ENCODE results near the gene WASL. TPM values are rescaled to one million over a fixed set of nuclear protein-coding genes. Genes with fewer than 3 reads are reported as not detected.
A peak's percentile ranks its signal among the peaks of the same experiment; 100 is the strongest.

Gene WASL
- total and polyA plus RNA-seq, 2 of the 13 experiments (the other 11 are each of a cell fraction or from before 2014, with no cell fraction given) = 7.9 to 12.8 TPM

DNA sequence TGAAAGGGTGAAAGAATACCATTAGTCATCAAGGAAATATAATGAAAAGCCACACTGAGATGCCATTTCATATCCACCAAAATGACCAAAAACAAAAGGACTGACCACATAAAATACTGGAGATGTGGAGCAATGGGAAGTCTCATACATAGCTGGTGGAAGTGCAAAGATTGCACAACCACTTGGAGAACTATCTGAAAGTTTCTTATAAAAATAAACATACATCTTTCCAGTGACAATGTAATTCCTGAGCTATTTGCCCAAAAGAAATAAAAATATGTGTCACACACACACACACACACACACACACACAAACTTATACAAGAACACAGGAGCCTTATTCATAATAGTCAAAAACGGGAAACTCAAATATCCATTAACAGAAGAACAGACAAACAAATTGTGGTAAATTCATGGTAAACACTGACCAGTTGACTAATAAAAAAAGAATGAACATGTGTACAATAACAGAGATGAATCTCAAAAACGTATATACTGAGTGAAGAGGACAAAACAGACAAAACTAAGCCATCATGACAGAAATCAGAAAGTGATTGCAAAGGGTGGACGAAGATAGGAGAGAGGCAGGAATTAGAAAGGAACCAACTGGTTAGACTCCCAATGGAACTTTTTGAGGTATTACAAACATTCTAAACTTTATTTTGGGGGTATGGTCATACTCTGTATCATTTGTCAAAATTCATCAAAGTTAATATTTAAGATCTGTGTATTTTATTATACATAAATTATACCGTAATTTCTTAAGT, 21.5 kb downstream of the WASL start (continued):
- TF ChIP-seq, protein P1, sequence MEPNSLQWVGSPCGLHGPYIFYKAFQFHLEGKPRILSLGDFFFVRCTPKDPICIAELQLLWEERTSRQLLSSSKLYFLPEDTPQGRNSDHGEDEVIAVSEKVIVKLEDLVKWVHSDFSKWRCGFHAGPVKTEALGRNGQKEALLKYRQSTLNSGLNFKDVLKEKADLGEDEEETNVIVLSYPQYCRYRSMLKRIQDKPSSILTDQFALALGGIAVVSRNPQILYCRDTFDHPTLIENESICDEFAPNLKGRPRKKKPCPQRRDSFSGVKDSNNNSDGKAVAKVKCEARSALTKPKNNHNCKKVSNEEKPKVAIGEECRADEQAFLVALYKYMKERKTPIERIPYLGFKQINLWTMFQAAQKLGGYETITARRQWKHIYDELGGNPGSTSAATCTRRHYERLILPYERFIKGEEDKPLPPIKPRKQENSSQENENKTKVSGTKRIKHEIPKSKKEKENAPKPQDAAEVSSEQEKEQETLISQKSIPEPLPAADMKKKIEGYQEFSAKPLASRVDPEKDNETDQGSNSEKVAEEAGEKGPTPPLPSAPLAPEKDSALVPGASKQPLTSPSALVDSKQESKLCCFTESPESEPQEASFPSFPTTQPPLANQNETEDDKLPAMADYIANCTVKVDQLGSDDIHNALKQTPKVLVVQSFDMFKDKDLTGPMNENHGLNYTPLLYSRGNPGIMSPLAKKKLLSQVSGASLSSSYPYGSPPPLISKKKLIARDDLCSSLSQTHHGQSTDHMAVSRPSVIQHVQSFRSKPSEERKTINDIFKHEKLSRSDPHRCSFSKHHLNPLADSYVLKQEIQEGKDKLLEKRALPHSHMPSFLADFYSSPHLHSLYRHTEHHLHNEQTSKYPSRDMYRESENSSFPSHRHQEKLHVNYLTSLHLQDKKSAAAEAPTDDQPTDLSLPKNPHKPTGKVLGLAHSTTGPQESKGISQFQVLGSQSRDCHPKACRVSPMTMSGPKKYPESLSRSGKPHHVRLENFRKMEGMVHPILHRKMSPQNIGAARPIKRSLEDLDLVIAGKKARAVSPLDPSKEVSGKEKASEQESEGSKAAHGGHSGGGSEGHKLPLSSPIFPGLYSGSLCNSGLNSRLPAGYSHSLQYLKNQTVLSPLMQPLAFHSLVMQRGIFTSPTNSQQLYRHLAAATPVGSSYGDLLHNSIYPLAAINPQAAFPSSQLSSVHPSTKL (CRISPR knock-in tag; IDR thresholded peaks at IDR 0.05) = peak; percentile 57
- peak; percentile 85 for TF ChIP-seq BCL6 (CRISPR knock-in tag; IDR thresholded peaks at IDR 0.05)
- TF ChIP-seq HMG20A (CRISPR knock-in tag; IDR thresholded peaks at IDR 0.05; ENCODE audit: borderline replicate concordance) = peak; percentile 42; the same call in 1 of the 2 replicates
- 0 out of 2 replicates have a peak, but pooled peaks have one; percentile 13 for TF ChIP-seq NCOA2 (CRISPR knock-in tag; IDR thresholded peaks at IDR 0.05)

DNA sequence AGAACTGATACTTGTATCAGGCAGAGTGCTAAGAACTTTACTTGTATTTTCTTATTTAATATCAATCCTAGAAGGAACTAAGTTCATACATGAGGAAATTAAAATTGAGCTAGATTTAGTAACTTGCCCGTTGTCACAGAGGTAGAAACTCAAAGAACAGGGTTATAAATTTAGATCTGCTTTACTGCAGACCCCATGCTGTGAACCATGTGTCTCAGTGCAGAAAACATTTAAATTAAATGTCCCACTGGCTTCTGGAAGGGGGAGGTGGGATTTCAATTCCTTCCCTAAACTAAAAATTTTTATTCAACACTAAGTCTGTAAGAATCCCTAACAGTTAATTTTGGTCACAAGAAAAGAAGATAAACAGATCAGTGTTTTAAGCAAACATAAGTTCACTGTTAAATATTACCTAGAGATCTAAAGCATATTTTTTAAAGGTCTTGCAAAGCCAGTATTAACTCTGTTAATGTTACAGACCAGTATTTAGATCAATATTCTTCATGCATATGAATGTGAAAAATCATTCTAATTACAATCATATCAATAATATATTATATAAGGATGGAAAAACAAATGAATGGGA, 23.1 kb downstream of the WASL start:
- H3K27ac ChIP-seq (ENCODE audit: extremely low read length, insufficient read depth, low read length) = peak overlapping the region; percentile 59
- intact Hi-C loops (cut with micrococcal nuclease; ENCODE audit: unreplicated experiment) = loop anchor here (2.0 kb wide), 1 partner anchor 13 kb away; no protein-coding TSS in a partner anchor
- TF ChIP-seq ZNF430 (CRISPR knock-in tag; IDR thresholded peaks at IDR 0.05) = no peak
- no peak for TF ChIP-seq ZNF274 (CRISPR knock-in tag; IDR thresholded peaks at IDR 0.05)
- TF ChIP-seq, protein P2, sequence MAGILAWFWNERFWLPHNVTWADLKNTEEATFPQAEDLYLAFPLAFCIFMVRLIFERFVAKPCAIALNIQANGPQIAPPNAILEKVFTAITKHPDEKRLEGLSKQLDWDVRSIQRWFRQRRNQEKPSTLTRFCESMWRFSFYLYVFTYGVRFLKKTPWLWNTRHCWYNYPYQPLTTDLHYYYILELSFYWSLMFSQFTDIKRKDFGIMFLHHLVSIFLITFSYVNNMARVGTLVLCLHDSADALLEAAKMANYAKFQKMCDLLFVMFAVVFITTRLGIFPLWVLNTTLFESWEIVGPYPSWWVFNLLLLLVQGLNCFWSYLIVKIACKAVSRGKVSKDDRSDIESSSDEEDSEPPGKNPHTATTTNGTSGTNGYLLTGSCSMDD (CRISPR knock-in tag; IDR thresholded peaks at IDR 0.05) = no peak
- TF ChIP-seq SATB2 (CRISPR knock-in tag; IDR thresholded peaks at IDR 0.05) = no peak
- no peak for TF ChIP-seq SOX13 (IDR thresholded peaks at IDR 0.05)
- TF ChIP-seq SOX13 (CRISPR knock-in tag; conservative IDR thresholded peaks at IDR 0.05 in 1 of 2, IDR thresholded peaks at IDR 0.05 in 1 of 2) = 0 out of 4 replicates have a peak, but pooled peaks of 1 of the 2 experiments have one; percentile 16
- TF ChIP-seq ZNF510 (CRISPR knock-in tag; IDR thresholded peaks at IDR 0.05; ENCODE audit: low read depth) = no peak
- TF ChIP-seq, protein P3, sequence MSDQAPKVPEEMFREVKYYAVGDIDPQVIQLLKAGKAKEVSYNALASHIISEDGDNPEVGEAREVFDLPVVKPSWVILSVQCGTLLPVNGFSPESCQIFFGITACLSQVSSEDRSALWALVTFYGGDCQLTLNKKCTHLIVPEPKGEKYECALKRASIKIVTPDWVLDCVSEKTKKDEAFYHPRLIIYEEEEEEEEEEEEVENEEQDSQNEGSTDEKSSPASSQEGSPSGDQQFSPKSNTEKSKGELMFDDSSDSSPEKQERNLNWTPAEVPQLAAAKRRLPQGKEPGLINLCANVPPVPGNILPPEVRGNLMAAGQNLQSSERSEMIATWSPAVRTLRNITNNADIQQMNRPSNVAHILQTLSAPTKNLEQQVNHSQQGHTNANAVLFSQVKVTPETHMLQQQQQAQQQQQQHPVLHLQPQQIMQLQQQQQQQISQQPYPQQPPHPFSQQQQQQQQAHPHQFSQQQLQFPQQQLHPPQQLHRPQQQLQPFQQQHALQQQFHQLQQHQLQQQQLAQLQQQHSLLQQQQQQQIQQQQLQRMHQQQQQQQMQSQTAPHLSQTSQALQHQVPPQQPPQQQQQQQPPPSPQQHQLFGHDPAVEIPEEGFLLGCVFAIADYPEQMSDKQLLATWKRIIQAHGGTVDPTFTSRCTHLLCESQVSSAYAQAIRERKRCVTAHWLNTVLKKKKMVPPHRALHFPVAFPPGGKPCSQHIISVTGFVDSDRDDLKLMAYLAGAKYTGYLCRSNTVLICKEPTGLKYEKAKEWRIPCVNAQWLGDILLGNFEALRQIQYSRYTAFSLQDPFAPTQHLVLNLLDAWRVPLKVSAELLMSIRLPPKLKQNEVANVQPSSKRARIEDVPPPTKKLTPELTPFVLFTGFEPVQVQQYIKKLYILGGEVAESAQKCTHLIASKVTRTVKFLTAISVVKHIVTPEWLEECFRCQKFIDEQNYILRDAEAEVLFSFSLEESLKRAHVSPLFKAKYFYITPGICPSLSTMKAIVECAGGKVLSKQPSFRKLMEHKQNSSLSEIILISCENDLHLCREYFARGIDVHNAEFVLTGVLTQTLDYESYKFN (CRISPR knock-in tag; conservative IDR thresholded peaks at IDR 0.05) = peak; percentile 59
- no peak for TF ChIP-seq ZNF737 (CRISPR knock-in tag; IDR thresholded peaks at IDR 0.05; ENCODE audit: borderline replicate concordance)

More for the DNA sequence above, 23.1 kb downstream of the WASL start:
- peak overlapping the region; percentile 41; the same call in 1 of the 2 replicates for H3K9ac ChIP-seq (ENCODE audit: insufficient read depth, low read depth, low read length)
- DNase-seq (ENCODE audit: low spot score) (no peak), ATAC-seq (peak; percentile 73), FAIRE-seq (no peak)
- H2AFZ ChIP-seq (ENCODE audit: low read length) = no peak overlapping the region
- peaks cover 81% of the 10 kb centered on the region for H3K4me1 ChIP-seq (ENCODE audit: insufficient read depth, low read length)
- H3K9me3 ChIP-seq (ENCODE audit: low read length) = no peaks in the 10 kb centered on the region
- no peaks in the 10 kb centered on the region for H4K20me1 ChIP-seq (ENCODE audit: insufficient read depth, low read length)
- in situ Hi-C loops (cut with HindIII; ENCODE audit: extremely low pct_ligation_motif_present, low pct_unique_long_range_greater_than_20kb) = no loop called here
- H3K4me3 ChIP-seq (replicated peaks in 1 of 3; ENCODE audit: insufficient read depth in 1 of 3, low read depth in 2 of 3, low read length in 3 of 3) = peak overlapping the region; percentile 17 to 21 (median 21); a peak in 5 of 6 replicates
- no peaks in the 10 kb centered on the region for H3K27me3 ChIP-seq (ENCODE audit: control insufficient read depth in 1 of 2, insufficient read depth in 2 of 2, low read length in 2 of 2)
- WGBS (ENCODE audit: low lambda C conversion rate) = 0% methylated on average over 1 of the region's 1 CpG
- peak overlapping the region; percentile 76 for H3K4me2 ChIP-seq (ENCODE audit: low read depth, low read length)
- H3K79me2 ChIP-seq (ENCODE audit: insufficient read depth, low read length) = peaks cover 100% of the 10 kb centered on the region
- no peaks in the 10 kb centered on the region; a peak in 2 of 5 replicates for H3K36me3 ChIP-seq (replicated peaks in 1 of 2; ENCODE audit: control insufficient read depth in 1 of 2, insufficient read depth in 2 of 2, low read length in 2 of 2)
- BruUV-seq (replicated peaks) = no TSS peak
- CTCF ChIA-PET (ENCODE audit: low intra/inter-chr PET ratio, low total read pairs) = no interaction called here
- POLR2A ChIA-PET = interaction anchor here (1.8 kb wide), 1 partner anchor 23 kb away, joined by 12 read pairs; the partner anchor contains the start of gene WASL
